Tibial nerve (tissue), 3 donors: ENCODE results near the gene PYDC1.

Experiments
- CTCF ChIP-seq, 5 experiments: fragments of 200-600 bp in 3 of 5; fragments of 450-650 bp in 2 of 5; sonication (generic) in 3 of 5; IDR thresholded peaks; one replicate each; pipeline ENCODE4 v1.5.1; 2016 to 2019; ENCODE audit warnings: antibody characterized with exemption in 5 of 5, mild to moderate bottlenecking in 3 of 5, moderate library complexity in 2 of 5
- POLR2A ChIP-seq, 2 donors: fragments of 450-650 bp; IDR thresholded peaks; one replicate each; pipeline ENCODE4 v1.6.1; 2017; ENCODE audit warnings: antibody characterized with exemption in 2 of 2, mild to moderate bottlenecking in 2 of 2, moderate library complexity in 2 of 2

- TF ChIP-seq CTCF (IDR thresholded peaks at IDR 0.05) (no peak), POLR2A (IDR thresholded peaks at IDR 0.05) (no peak)
These were observed 28.2 kb downstream of the PYDC1 start for GRCh38 chr16:31188450-31189411.
